ENCODE data around the gene TRABD2B. TPM values are rescaled to one million over a fixed set of nuclear protein-coding genes. Genes with fewer than 3 reads are reported as not detected.

TRABD2B gene
- polyA plus RNA-seq, 4 donors, result under 0.01 to 2.6 (median 2.2) TPM; not detected in 1

DNA sequence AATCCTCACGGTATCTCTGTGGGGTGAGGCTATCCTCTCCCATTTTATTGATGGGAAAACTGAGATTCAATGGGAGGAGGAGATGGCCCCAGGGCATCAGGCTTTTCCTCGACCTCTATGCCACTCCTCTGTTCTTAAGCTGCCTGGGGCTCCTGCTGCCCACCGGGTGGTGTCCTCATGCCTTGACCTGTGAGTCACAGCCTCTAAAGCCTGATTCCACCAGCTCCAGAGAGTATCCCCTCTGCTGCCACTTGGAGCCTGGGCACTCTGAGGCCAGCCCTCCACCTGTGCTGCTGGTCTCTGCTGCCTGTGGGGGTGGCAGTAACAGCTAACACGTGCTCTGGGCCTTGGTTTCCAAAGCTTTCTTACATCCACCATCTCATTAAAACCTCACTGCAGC, 241.2 kb downstream of the TRABD2B start:
- H3K27ac ChIP-seq (ENCODE audit: low read depth in 1 of 3, low read length in 2 of 3), result no peak overlapping the region
- no peak overlapping the region for H3K4me3 ChIP-seq (ENCODE audit: low read depth in 1 of 3, low read length in 3 of 3)
- no peaks in the 10 kb centered on the region for H3K9me3 ChIP-seq (ENCODE audit: control insufficient read depth in 2 of 2, insufficient read depth in 1 of 2, low read depth in 1 of 2, low read length in 1 of 2)
- no peaks in the 10 kb centered on the region for H3K36me3 ChIP-seq (ENCODE audit: control insufficient read depth in 3 of 3, insufficient read depth in 2 of 3, low read depth in 1 of 3, low read length in 3 of 3)
- H3K27me3 ChIP-seq (ENCODE audit: control insufficient read depth in 3 of 3, insufficient read depth in 3 of 3, low read length in 3 of 3), result no peaks in the 10 kb centered on the region
- no peak for FAIRE-seq
- H3K4me1 ChIP-seq (ENCODE audit: control insufficient read depth in 3 of 3, insufficient read depth in 2 of 3, low read depth in 1 of 3, low read length in 2 of 3), result peaks cover 0 to 26% (median 0%) of the 10 kb centered on the region in 3 donors
- no peak for DNase-seq
- WGBS, 3 donors, result 79 to 87% (median 83%) methylated on average over 4 of the region's 4 CpGs

DNA sequence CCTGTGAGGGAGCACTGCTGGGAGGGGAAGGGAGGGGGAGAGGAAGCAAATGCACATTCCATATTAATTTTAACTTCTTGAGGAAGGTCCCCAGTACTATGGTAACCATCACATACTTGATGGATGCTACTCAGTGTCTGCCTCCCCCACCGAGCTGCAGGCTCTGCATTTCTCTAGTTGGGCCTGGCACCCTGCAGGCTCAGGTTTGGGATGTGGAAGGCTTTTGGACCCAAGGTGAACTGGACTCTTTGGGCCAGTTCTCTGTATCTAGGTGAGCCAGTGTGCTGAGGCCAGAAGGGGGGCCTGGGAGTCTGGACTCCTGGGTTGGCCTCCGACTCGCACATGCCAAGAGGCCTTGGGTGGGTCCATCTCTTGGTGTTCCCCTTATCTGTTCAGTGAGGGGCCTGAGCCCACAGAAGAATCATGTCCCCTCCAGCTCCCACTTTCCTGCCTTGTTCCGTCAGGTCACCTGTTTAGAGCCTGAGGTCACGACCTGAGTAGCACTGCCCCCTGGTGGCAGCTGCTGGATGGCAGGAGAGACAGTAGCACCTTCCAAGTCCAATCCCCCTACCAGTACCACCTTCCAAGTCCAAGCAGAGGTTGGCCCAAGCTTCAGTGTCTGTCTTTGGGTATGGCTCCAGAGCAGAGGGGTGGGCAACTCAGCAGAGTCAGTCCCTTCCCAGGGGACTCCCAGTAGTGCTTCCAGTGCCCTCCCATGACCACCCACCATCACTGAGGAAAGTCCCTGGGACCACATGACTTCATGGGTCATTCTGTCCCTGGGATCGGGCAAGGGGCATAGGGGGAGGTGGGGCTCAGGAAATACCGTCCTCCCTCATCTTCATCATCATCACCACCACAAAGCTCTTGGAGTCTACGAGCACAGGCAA, 241.8 kb downstream of the TRABD2B start:
- DNase-seq (peak; percentile 52 to 55), FAIRE-seq (no peak)
- H3K9me3 ChIP-seq (ENCODE audit: control insufficient read depth in 2 of 2, insufficient read depth in 1 of 2, low read depth in 1 of 2, low read length in 1 of 2), result no peaks in the 10 kb centered on the region
- peaks cover 0 to 26% (median 0%) of the 10 kb centered on the region in 3 donors for H3K4me1 ChIP-seq (ENCODE audit: control insufficient read depth in 3 of 3, insufficient read depth in 2 of 3, low read depth in 1 of 3, low read length in 2 of 3)
- no peak overlapping the region for H3K4me3 ChIP-seq (ENCODE audit: low read depth in 1 of 3, low read length in 3 of 3)
- H3K27ac ChIP-seq (ENCODE audit: low read depth in 1 of 3, low read length in 2 of 3), result no peak overlapping the region
- no peaks in the 10 kb centered on the region for H3K36me3 ChIP-seq (ENCODE audit: control insufficient read depth in 3 of 3, insufficient read depth in 2 of 3, low read depth in 1 of 3, low read length in 3 of 3)
- WGBS, 3 donors, result 79 to 83% (median 79%) methylated on average over 8 of the region's 8 CpGs
- H3K27me3 ChIP-seq (ENCODE audit: control insufficient read depth in 3 of 3, insufficient read depth in 3 of 3, low read length in 3 of 3), result no peaks in the 10 kb centered on the region

DNA sequence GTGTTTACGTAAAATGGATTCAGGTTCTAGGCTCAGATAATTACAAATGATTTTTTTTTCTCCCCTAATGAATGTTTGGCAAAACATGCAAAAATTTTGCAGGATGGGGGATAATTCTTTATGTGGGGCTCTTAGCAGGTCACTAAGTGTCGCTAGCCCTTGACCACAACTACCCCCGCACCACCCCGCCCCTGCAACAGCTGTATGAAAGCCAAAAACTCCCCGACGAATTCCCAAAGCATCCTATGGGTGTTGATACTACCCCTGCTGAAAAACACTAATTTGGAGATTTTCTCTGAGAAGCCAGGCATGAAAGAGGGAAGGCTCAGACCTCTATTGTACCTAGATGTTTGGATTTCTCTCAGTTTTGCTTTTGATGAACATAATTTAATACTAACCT, 243.0 kb downstream of the TRABD2B start:
- Histone ChIP-seq H3K4me1 (ENCODE audit: control insufficient read depth in 3 of 3, insufficient read depth in 2 of 3, low read depth in 1 of 3, low read length in 2 of 3) (peaks cover 0 to 20% (median 0%) of the 10 kb centered on the region in 3 donors), H3K4me3 (ENCODE audit: low read depth in 1 of 3, low read length in 3 of 3) (no peak overlapping the region), H3K27ac (ENCODE audit: low read depth in 1 of 3, low read length in 2 of 3) (no peak overlapping the region), H3K27me3 (ENCODE audit: control insufficient read depth in 3 of 3, insufficient read depth in 3 of 3, low read length in 3 of 3) (no peaks in the 10 kb centered on the region), H3K9me3 (ENCODE audit: control insufficient read depth in 2 of 2, insufficient read depth in 1 of 2, low read depth in 1 of 2, low read length in 1 of 2) (no peaks in the 10 kb centered on the region), H3K36me3 (ENCODE audit: control insufficient read depth in 3 of 3, insufficient read depth in 2 of 3, low read depth in 1 of 3, low read length in 3 of 3) (no peaks in the 10 kb centered on the region)
- FAIRE-seq (no peak), DNase-seq (no peak)
- WGBS, 3 donors, result 84 to 95% (median 88%) methylated on average over 6 of the region's 6 CpGs

DNA sequence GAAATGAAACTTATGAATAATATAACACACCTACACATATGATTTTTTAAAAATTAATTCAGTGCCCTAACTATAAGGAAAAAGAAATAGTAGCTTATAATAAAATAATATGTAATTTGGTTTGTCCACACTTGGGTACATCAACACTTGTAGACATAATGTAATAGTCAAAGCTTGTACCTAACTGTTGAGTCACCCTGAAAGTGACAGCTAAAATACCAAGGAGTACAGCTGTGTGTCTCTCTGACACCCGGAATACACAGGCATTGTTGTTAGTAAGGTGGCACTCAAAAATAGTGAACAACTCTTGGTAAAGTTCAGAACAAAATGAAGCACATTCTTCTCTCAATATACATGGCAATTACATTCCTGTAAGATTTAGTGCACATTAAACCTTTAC, 243.4 kb downstream of the TRABD2B start:
- 64 to 88% (median 68%) methylated on average over 1 of the region's 1 CpG for WGBS, 3 donors
- Histone ChIP-seq H3K36me3 (ENCODE audit: control insufficient read depth in 3 of 3, insufficient read depth in 2 of 3, low read depth in 1 of 3, low read length in 3 of 3) (no peaks in the 10 kb centered on the region), H3K4me1 (ENCODE audit: control insufficient read depth in 3 of 3, insufficient read depth in 2 of 3, low read depth in 1 of 3, low read length in 2 of 3) (peaks cover 0 to 18% (median 0%) of the 10 kb centered on the region in 3 donors), H3K4me3 (ENCODE audit: low read depth in 1 of 3, low read length in 3 of 3) (no peak overlapping the region), H3K27ac (ENCODE audit: low read depth in 1 of 3, low read length in 2 of 3) (no peak overlapping the region), H3K9me3 (ENCODE audit: control insufficient read depth in 2 of 2, insufficient read depth in 1 of 2, low read depth in 1 of 2, low read length in 1 of 2) (no peaks in the 10 kb centered on the region), H3K27me3 (ENCODE audit: control insufficient read depth in 3 of 3, insufficient read depth in 3 of 3, low read length in 3 of 3) (no peaks in the 10 kb centered on the region)
- DNase-seq, result no peak
- no peak for FAIRE-seq

DNA sequence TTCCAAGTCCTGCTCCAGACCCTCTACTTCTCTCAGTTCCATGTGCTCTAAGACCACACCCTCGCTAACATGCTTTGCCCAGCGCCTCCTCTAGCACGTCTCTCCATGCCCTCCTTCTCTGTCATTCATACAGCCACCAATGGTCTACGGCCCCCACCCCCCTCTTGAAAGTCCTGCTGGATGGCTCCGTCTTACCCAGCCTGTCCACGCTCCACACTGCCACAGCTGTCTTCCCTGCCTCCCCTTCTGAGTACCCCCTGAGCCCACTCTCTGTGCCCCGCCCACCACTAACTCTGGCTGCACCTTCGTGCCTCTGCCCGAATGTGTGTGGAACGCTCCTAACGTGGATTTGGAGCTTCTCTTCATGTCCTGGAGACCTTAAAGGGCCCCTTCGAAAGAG, 244.6 kb downstream of the TRABD2B start:
- H3K36me3 ChIP-seq (ENCODE audit: control insufficient read depth in 3 of 3, insufficient read depth in 2 of 3, low read depth in 1 of 3, low read length in 3 of 3), result no peaks in the 10 kb centered on the region
- no peaks in the 10 kb centered on the region for H3K9me3 ChIP-seq (ENCODE audit: control insufficient read depth in 2 of 2, insufficient read depth in 1 of 2, low read depth in 1 of 2, low read length in 1 of 2)
- H3K27ac ChIP-seq (ENCODE audit: low read depth in 1 of 3, low read length in 2 of 3), result no peak overlapping the region
- 81 to 87% (median 86%) methylated on average over 12 of the region's 12 CpGs for WGBS, 3 donors
- H3K4me1 ChIP-seq (ENCODE audit: control insufficient read depth in 3 of 3, insufficient read depth in 2 of 3, low read depth in 1 of 3, low read length in 2 of 3), result peaks cover 0 to 11% (median 0%) of the 10 kb centered on the region in 3 donors
- no peaks in the 10 kb centered on the region for H3K27me3 ChIP-seq (ENCODE audit: control insufficient read depth in 3 of 3, insufficient read depth in 3 of 3, low read length in 3 of 3)
- FAIRE-seq (no peak), DNase-seq (no peak)
- H3K4me3 ChIP-seq (ENCODE audit: low read depth in 1 of 3, low read length in 3 of 3), result no peak overlapping the region

DNA sequence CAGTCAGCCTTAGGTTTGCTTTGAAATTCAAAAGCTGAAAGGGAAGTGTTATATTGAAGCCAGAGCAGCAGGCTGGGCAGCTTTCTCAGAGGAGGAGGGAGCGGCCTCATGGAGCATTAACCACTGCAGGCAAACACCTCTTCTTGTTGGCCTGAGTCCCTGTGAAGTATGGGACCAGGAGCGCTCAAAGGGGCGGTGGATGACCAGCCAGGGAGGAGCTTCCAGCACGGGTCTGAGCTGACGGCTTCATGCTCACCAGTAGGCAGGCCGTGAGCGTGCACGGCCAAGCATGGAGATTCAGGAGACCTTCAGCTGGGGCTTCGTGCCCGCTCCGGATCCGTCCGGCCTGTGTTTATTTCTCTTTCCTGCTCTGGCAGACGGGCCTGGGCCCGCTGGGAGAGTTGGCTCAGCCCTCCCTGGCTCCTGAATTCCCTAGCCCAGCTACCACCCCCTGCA, 245.2 kb downstream of the TRABD2B start:
- H3K36me3 ChIP-seq (ENCODE audit: control insufficient read depth in 3 of 3, insufficient read depth in 2 of 3, low read depth in 1 of 3, low read length in 3 of 3), result no peaks in the 10 kb centered on the region
- peak; percentile 28 to 57 for DNase-seq
- H3K4me1 ChIP-seq (ENCODE audit: control insufficient read depth in 3 of 3, insufficient read depth in 2 of 3, low read depth in 1 of 3, low read length in 2 of 3), result peaks cover 0 to 11% (median 0%) of the 10 kb centered on the region in 3 donors
- 54 to 67% (median 56%) methylated on average over 15 of the region's 15 CpGs for WGBS, 3 donors
- H3K27me3 ChIP-seq (ENCODE audit: control insufficient read depth in 3 of 3, insufficient read depth in 3 of 3, low read length in 3 of 3), result no peaks in the 10 kb centered on the region
- FAIRE-seq, result no peak
- no peak overlapping the region for H3K4me3 ChIP-seq (ENCODE audit: low read depth in 1 of 3, low read length in 3 of 3)
- peak overlapping the region in 1 of 3 donors; percentile 26 for H3K27ac ChIP-seq (ENCODE audit: low read depth in 1 of 3, low read length in 2 of 3)
- no peaks in the 10 kb centered on the region for H3K9me3 ChIP-seq (ENCODE audit: control insufficient read depth in 2 of 2, insufficient read depth in 1 of 2, low read depth in 1 of 2, low read length in 1 of 2)

DNA sequence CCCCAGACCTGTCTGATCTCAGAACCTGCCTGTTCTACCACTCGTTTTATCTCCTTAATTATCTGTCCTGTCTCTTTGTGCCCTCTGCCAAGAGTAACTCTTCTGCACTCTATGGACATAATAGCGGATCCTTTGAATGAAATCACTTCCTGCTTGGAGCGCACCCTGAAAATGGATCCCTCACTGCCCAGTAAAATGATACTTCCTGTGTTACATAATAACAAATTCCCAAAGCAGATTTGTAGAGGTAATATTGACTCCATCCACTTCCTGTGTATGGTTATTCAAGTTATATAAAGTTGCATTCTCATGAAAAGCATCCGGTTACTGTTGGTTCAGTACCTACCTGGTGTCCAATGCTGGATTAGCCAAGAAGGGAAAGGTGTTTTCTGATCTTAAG, 246.0 kb downstream of the TRABD2B start:
- Histone ChIP-seq H3K27me3 (ENCODE audit: control insufficient read depth in 3 of 3, insufficient read depth in 3 of 3, low read length in 3 of 3) (no peaks in the 10 kb centered on the region), H3K4me1 (ENCODE audit: control insufficient read depth in 3 of 3, insufficient read depth in 2 of 3, low read depth in 1 of 3, low read length in 2 of 3) (peaks cover 0 to 11% (median 0%) of the 10 kb centered on the region in 3 donors), H3K36me3 (ENCODE audit: control insufficient read depth in 3 of 3, insufficient read depth in 2 of 3, low read depth in 1 of 3, low read length in 3 of 3) (no peaks in the 10 kb centered on the region), H3K27ac (ENCODE audit: low read depth in 1 of 3, low read length in 2 of 3) (no peak overlapping the region), H3K9me3 (ENCODE audit: control insufficient read depth in 2 of 2, insufficient read depth in 1 of 2, low read depth in 1 of 2, low read length in 1 of 2) (no peaks in the 10 kb centered on the region), H3K4me3 (ENCODE audit: low read depth in 1 of 3, low read length in 3 of 3) (no peak overlapping the region)
- WGBS, 3 donors, result 76 to 78% (median 76%) methylated on average over 4 of the region's 4 CpGs
- DNase-seq, result peak in 1 of 2 donors; percentile 35
- no peak for FAIRE-seq

DNA sequence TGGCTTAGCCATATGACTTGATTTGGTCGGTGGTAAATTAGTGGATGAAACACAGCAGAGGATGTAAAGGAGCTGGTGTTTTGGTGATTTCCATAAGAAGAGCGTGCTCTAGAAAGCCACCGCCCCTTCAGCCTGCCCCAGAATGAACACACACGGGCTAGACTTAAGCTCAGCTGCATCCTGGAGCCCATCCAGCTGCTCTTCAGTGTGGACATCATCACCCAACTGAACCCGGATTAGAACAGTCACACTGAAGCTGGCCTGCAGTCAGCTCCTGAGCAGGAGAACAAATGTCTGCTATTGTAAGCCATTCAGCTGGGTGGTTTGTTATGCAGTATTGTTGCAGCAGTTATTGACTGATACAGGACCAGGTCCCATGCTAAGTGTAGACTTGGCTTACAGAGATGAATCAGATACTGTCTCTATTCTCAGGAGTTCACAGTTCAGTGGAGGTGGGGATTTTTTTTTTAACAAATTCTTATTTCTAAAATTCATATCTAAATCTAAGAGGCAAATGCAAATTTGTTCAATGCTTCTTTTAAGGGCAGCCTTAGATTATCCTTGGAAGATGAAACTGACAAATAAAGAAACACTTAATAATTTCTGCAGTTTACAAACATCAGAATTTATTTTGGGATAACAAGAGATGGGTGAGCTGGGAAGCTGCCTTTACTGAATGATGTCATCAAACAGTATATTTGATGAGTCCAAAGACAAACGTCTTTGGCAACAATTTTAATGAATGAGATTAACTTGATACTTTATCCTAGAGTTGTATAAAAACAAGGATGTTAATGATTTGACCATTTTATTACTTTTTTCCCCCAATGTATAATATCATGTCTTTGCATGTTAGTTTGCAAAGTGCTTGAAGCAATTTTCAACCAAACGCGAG, 251.2 kb downstream of the TRABD2B start:
- Histone ChIP-seq H3K4me3 (ENCODE audit: low read depth in 1 of 3, low read length in 3 of 3) (no peak overlapping the region), H3K9me3 (ENCODE audit: control insufficient read depth in 2 of 2, insufficient read depth in 1 of 2, low read depth in 1 of 2, low read length in 1 of 2) (no peaks in the 10 kb centered on the region), H3K4me1 (ENCODE audit: control insufficient read depth in 3 of 3, insufficient read depth in 2 of 3, low read depth in 1 of 3, low read length in 2 of 3) (no peaks in the 10 kb centered on the region), H3K36me3 (ENCODE audit: control insufficient read depth in 3 of 3, insufficient read depth in 2 of 3, low read depth in 1 of 3, low read length in 3 of 3) (no peaks in the 10 kb centered on the region), H3K27me3 (ENCODE audit: control insufficient read depth in 3 of 3, insufficient read depth in 3 of 3, low read length in 3 of 3) (no peaks in the 10 kb centered on the region), H3K27ac (ENCODE audit: low read depth in 1 of 3, low read length in 2 of 3) (no peak overlapping the region)
- DNase-seq (no peak), FAIRE-seq (no peak)
- 69 to 77% (median 72%) methylated on average over 8 of the region's 8 CpGs for WGBS, 3 donors

All from small intestine (tissue), 7 donors.